HG02981 (cell line): Measurements from ENCODE around the gene PTPRG.

Experiments
- ATAC-seq: cut with Tn5 transposase; IDR thresholded peaks from one replicate; pipeline ENCODE4 v1.9.1; 2021; ENCODE audit warnings: mild to moderate bottlenecking, moderate library complexity; ENCODE audit not compliant: unreplicated experiment

The PTPRG gene

DNA sequence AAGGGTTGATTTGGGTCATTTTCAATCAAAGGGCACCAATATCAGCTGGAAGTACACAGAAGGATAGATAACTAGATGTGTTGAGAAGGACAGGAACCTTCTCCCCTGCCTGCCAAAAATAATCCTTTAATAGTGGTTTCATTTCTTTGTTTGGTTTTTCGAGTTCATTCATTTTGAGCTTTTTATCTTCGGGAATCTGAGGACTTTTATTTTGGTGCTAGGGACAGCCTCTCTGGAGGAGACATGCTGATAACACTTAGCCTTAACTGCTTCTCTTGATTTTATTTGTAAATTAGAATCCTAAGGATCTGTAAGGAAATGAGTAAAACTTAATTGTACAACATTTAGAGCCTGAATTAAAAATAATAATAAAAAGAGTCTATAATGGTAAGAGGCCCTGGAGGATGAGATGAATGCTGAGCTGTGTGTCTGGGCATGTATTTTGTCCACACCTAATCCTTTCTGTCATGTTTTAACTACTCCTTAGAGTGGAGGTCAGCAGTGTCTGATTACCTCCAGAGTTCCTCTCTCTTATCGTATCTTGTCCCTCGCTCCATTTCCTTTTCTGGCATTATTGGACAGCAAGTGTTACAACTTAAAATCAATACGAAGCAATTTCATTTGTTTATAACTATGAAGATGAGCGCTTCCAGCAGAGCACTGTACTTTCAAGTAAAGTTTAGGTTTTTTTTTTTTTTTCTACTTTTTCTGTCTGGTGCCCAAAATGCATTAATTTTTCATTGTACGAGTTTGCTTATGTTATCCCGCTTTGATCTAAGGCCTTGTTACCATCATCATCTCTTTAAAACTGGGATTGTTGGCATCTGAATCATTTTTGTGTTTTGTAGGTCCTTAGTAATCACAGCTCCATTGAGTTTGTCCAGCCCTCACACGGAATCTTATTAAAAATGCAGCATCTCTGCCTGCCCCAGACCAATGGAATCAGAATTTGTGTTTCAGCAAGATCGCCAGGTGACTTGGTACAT lies 22.8 kb downstream of the PTPRG start:
- ATAC-seq = no peak

DNA sequence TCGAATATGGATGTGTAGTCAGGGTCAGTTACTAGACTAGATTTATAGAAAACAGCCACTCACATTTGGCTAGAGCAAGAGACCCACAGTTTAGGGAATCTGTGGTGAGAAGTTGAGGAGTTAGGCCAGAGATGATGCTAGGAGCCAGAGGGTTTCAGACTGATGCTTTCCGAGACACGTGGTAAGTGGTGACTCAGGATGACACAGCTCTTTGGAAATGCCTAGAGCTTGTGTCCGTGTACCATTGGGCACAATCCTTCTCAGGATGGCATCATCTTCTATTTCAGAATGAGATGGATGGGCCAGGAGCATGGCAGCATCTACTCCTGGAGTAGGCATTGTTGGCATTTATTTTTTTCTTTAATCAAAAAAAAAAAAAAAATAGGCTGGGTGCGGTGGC lies 28.5 kb downstream of the PTPRG start:
- no peak for ATAC-seq

DNA sequence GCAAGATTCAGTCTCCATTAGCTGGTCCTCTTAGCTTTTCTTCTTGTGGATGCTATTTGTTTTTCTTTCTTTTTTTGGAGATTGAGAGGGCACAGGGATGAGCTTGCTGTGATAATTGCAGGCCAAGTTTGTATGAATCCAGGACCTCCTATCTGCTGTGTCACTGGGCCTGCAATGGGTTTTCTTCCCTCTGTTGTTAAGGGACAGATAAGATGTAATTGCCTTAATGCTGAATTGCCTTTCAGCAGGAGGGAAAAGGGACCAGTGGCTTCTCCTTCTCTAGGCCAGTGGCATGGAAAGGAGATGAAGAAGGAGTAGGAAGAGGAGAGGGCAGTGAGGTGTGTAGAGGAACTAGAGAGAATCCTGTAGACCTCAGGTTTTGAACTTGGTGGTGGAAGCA lies 29.9 kb downstream of the PTPRG start:
- ATAC-seq = no peak

DNA sequence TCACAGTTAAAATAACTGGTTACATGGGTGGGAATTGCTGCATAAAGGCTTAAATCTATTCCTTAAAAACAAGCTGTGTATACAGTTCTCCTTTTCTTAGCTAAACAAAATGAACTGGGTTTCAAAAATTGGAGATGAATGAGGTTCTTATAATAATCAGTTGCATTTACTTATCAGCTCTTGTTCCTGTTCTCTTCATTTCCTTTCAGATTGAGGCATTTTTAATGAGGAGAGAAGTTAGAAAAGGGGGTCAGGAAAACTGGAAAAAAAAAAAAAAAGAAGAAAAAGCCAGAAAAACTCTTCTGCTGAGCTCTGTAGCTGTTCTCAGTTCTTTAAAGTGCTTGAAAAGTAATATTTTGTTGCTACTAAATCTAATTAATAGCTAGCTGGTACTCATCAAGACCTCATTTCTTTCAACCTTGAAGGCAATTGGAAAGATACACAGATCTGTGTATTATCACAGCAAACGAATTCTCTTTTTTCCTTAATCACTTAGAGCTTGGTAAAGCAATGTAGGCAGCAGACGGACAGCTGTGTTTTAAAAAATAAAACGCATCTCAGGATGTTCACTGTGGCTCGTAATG lies 32.2 kb downstream of the PTPRG start:
- no peak for ATAC-seq

DNA sequence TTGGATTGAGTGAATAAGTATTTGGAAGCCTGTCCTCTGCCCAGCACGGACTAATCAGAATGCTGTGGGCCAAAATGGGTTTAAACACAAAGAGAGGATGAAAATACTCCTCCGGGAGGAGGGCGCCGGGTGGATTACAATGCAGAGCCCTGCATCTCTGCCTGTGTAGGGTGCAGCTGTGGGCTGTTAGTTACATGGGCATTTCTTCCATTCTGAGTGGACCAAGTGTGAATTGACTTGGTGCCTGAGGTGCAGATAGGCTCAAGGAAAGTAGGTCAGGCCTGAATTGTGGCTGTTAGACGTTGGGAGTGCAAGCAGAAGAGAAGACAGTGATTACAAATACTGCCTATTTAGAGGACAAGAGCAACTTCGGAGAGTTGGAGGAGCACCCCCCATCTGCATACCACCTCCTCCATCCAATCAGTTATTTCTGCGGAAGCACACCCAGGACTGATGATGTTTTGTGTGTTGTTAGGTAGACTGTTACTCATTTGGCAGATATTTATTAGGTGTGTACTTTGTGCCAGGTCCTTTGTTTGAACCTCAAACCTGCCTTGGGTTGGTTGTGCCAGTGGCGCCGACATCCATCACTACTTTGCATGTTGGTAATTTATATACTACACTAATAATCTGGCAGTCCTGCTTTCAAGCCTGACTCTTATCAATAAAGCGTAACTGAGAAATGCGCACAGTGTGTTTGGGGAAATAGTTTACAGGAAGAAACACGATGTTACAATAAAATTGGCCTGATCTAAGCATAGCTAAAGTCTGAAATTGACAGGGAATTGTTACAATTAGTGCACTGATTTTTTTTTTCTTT lies 33.0 kb downstream of the PTPRG start:
- no peak for ATAC-seq

DNA sequence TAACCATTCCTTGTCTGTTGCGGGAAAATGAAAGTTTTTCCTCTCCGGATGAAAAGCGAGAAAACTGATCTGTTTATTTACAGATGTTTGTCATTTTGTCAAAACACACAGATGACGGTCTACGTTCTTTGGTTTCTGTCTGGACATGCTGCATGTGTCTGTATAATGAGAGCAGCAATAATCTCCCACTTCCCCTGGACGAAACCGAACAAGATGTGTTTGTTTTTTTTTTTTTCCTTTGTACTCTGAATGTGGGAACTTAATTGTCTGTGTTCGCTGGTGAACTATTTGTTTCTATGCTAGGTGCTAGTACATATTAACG lies 33.6 kb downstream of the PTPRG start:
- no peak for ATAC-seq

DNA sequence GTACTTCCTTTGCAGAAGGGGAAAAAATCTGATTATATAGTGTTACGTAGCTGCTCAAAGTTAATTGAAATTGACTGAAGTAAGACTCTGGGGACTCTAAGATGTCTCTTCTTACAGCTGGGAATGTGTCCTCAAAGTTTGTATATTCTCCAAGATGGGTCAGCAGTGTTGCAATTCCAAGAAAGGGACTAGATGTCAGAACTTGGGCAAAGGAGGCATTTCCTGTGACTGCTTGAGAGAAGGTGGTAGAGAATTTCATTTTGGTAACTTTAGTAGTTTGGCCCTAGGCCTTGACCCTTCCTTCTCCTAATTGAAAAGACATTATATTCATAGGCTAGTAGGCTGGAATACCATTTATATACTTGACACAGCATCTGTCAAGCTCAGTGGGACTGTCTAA lies 33.9 kb downstream of the PTPRG start:
- no peak for ATAC-seq

DNA sequence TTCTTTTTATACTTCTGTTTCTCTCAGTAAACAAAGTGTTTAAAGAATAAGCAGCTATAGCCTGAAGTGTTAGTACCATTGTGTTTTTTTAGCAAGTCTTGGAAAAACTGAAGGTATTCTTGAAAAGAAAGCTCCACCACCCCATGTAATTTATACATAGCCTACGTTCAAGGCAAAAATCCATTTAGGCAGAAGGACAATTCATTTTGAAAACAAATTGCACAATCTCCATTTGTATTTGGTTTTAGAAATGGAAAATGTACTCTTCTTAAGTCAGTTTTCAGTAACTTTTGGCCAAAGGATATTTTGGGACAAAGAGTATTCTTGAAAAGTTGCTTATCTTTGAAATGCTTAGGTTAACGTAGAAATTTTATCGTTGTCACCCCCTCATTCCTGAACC lies 34.5 kb downstream of the PTPRG start:
- no peak for ATAC-seq

DNA sequence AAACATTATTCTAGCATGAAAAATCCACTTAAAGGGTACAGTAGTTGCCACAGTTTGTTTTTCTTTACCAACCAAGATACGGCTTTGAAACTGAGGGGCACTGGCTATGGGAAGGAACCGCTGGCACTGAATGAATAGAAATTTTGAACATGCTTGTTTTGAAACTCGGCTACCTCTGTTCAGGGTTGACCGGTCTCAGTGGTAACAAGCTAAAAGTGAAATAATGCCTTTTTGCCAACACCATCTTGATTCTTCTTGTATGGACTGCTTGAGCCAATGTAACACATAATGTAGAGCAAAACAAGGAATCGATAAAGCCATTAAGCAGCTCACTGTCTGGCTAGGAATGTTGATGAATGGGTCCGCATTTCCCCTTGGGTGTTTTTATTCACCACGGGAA lies 36.5 kb downstream of the PTPRG start:
- no peak for ATAC-seq

DNA sequence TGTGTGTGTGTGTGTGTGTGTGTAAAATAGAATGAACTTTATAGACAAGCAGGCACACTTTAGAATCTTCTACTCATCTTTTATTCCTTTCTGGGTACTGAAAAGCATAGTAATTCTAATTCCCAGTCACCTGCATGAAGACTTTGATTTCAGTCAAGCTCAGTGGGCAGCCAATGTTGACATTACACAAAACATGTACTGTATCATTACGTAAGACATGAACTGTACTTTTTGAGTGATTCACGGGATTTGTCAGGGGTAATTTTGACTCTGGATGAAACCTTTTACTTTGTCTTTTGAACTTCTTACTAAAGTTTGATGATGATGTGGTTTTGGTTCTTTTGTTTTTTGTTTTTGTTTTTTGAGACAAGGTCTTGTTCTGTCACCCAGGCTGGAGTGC lies 38.8 kb downstream of the PTPRG start:
- ATAC-seq = no peak

DNA sequence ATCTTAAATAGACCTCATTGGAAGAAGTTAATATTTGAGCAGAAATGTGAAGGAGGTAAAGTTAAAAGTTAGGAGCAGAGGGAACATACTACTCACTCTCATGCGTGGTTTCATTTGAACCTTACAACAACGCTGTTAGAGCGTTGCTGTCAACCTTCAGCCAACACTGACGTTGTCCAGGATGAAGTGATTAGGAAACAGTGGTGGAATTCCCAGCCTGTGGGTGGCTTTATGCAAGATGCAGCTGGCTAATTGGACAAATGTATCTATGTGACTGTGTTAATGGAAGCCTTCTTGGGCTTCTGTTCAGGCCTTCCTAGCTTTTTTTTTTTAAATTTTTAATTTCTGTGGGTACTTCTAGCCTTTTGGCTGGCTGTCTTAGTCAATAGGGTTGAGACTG lies 40.5 kb downstream of the PTPRG start:
- ATAC-seq = no peak

DNA sequence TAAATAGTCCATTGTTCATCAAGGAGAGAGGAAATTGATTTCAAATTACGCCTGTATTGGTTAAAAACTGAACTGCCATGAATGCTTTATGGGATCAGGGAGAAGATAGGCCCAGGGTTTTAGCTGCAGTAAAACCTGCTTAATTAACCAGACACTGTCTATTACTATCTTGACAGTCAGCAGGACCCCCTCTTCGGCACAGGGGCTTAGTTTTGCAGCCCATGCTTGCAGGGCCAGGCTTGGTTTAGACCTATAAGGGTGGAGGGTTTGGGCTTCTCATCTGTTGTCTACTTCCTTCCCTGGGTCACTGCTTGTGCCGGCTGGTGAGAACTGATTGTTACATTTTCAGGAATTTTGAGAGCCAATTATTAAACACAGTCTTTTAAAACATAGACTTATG lies 41.1 kb downstream of the PTPRG start:
- ATAC-seq = no peak

DNA sequence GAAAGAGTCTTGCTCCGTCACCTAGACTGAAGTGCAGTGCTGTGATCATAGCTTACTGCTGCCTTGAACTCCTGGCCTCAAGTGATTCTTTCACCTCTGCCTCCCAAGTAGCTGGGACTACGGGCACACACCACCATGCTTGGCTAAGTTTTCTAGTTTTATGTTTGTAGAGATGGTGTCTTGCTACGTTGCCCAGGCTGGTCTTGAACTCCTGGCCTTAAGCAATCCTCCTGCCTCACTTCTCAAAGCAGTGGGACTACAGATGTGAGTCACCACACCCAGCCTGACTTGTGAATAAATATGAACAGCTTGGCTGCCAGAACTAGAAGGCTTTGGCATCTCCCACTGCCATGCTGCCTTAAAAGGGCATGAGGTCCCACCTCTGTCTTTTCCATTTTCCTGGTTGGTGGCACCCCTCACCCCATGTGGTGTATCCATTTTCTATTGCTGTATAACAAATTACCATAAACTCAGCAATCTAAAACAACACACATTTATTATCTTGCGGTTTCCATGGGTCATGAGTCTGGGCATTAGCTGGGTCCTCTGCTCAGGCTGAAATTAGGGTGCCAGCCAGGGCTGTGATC lies 44.3 kb downstream of the PTPRG start:
- ATAC-seq = no peak

DNA sequence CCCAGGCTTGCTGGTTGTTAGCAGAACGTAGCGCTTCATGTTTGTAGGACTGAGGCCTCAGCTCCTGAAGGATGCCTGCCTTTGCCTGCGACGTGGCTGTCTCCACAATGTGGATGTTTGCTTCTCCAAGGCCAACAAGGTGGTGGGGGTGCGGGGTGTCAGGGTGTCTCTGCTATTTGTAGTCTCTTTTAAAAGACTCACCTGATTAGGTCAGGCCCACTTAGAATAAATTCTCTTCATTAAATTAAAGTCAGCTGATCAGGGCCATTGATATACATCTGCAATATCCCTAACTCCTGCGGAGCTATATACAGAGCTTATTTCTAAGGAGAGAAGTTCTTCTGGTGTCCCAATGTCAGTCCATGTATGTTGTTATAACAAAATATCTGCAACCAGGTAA lies 44.8 kb downstream of the PTPRG start:
- no peak for ATAC-seq

DNA sequence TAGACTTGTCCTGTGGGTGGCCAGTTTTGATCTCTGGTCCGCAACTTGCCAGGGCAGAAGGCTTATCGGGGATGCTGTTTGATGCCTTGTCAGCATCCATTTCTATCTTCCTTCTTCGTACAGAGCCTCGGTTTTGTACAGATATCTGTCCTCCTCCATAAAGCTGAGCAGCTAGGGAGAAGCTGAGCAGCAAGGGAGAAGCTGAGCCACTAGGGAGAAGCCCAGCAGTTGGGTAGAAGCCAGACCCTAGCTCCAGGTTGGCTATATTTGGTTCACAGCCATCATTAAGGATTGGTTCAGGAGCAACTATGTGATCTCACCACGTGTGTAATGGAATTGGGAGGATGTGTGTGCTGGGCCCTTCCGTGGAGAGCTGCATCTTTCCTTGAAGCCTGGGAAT lies 46.7 kb downstream of the PTPRG start:
- no peak for ATAC-seq

DNA sequence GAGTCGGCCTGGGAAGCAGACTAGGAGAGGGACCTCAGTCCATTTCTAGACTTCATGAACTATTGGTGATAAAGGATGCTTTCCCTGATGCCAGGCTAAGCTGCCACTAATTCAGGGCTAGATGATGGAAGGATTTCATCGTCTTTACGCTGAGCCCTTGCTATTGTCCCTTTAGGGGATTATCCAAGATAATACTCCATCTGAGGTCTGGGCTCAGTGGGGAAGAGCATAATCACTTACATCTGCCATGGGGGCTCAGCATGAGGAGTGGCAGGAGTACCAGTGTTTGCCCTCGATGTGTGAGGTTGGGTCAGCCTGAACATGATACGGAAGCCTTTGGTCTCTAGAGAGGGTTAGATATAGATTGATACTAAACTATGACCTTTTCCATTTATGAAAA lies 47.3 kb downstream of the PTPRG start:
- ATAC-seq = no peak

DNA sequence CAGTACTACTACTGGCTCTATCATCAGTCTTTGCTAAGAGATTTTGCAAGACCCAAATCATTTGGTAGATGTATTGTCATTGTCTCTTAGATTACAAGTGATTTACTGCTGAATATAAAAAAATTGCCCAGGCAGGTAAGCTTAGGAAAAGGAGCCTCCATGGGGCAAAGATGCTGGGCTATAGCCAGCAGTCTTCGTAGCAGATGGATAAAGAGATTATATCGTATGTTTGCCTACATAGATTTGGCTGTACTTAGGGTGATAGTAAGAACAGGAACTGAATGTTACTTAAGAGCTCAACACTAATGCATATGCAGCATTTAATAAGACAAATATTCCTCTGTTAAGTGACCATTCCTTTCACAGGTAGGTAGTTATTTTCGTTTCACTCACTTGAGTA lies 48.9 kb downstream of the PTPRG start:
- no peak for ATAC-seq

DNA sequence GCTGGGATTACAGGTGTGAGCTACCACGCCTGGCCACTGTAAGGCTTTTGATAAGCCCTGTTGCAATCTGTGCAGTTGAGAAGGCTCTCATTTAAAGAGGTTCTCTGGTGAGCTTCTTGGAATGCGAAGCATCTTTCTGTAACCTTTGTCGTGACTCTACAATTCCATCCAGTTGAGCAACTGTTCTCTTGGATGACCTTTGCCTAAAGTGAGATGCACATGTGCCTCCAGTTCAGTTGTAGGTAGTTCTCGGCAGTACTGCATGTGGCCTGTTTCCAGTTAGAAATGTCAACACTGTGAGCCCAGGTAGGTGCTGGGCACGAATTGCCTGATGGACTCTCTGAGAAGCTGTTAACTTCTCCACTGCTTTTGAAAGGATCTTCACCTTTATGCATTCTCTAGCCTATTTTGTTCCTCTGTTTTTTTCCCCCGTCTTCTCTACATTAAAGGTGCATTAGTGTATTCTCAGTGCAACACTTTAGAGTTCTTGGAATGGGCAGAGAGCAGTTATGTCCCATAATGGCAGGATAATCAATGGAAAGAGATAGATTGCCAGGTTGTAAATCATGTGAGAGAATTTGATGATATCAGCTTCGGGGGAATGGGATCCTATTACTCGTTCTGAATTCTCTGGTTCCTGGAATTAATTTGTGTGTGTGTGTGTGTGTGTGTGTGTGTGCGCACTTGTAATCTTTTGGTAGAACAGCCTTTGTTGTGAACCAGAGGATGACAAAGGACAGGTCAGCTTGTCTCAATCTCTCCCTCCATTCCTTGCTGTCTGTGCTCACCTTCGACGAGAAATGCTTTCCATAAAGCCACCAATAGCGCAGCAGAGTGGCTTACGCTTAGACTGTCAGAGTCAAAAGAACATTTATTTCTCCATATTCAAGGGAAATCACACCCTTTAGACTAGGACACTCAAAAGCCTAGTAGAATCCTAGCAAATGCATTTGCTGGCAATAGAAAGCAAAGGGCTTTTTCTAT lies 51.1 kb downstream of the PTPRG start:
- no peak for ATAC-seq

DNA sequence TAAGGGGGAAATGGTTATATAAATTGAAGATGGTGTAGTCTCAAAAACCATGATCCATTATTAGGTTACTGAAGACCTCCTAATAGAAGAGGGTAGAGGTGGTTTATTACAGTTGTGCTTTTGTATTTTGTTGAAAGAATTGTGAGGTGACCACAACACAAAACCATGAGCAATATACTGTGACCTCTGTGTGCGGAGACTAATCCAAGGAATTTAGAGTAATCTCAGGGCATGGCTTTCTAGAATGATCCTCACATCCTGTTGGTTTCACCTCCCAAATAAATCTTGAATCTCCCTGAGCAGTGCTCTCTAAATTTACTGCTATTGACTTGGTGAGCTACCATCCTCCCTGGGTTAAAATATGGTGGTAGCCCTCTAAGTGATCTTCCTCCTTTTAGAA lies 52.3 kb downstream of the PTPRG start:
- ATAC-seq = no peak

DNA sequence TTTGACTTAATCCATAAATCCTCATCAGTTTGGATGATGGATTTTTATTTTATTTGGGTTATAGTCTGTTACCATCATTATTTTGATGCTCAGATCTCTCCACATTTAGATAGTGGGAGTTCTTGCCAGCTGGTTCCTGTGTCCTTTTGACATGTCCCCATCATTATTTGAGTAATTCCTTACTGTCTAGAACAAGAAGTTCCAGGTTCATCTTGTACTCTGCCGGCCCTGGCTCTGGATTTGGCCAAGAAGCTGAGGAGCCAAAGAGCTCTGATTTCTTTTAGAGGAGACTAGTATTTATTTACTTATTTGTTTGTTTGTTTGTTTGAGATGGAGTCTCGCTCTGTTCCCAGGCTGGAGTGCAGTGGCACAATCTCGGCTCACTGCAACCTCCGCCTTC lies 54.3 kb downstream of the PTPRG start:
- no peak for ATAC-seq
